Testis (tissue), 3 donors: ENCODE data around the gene AGAP1. TPM values are rescaled to one million over a fixed set of nuclear protein-coding genes. Genes with fewer than 3 reads are reported as not detected.
A peak's percentile ranks its signal among the peaks of the same experiment; 100 is the strongest.

Experiments used
- DNase-seq: peaks from one replicate; pipeline ENCODE4 v3.0.0-alpha.2; 2019
- H3K27ac ChIP-seq, 2 donors: fragments of 200-600 bp; sonication (generic); one replicate each; pipeline ENCODE4 v1.5.1; 2019
- H3K27me3 ChIP-seq: fragments of 200-600 bp; sonication (generic); one replicate; pipeline ENCODE4 v1.5.1; 2019
- H3K36me3 ChIP-seq: fragments of 200-600 bp; sonication (generic); one replicate; pipeline ENCODE4 v1.5.1; 2017; ENCODE audit warnings: low read depth; ENCODE audit errors: missing control alignments
- H3K4me1 ChIP-seq: fragments of 200-600 bp; sonication (generic); one replicate; pipeline ENCODE4 v1.5.1; 2019
- H3K4me3 ChIP-seq, 2 donors: fragments of 200-600 bp; sonication (generic); one replicate each; pipeline ENCODE4 v1.5.1; 2017 to 2019
- H3K9me3 ChIP-seq: fragments of 200-600 bp; sonication (generic); one replicate; pipeline ENCODE4 v1.5.1; 2017
- CTCF ChIP-seq, 3 experiments: fragments of 450-650 bp in 2 of 3; fragments of 200-600 bp in 1 of 3; sonication (generic) in 1 of 3; IDR thresholded peaks; one replicate each; pipeline ENCODE4 v1.5.1; 2016 to 2019; ENCODE audit warnings: antibody characterized with exemption in 3 of 3, mild to moderate bottlenecking in 2 of 3, moderate library complexity in 1 of 3
- POLR2A ChIP-seq: fragments of 450-650 bp; IDR thresholded peaks from one replicate; pipeline ENCODE4 v1.6.1; 2017; ENCODE audit warnings: antibody characterized with exemption, mild to moderate bottlenecking, moderate library complexity
- WGBS, 2 donors: methylation state at CpG; one replicate each; pipeline ENCODE4 v1.1.5; 2018; 5-methylcytosine and 5-hydroxymethylcytosine counted together
- intact Hi-C: fragments of 100-400 bp; cut with DNase I; formaldehyde crosslinking; loops from one replicate; pipeline ENCODE4 v1.15.1; 2023; ENCODE audit warnings: low total_unique reads
- polyA plus RNA-seq: library from polyadenylated mRNA; stranded (reverse); fragments of 350-450 nt; fragmentation: Illumina TruSeq; extraction: RNeasy Lipid Tissue Mini Kit (QIAGEN cat#74804); gene quantifications from one replicate; pipeline ENCODE4 v1.2.3, GENCODE V29; 2014; ENCODE audit warnings: low read depth, low replicate concordance; ENCODE audit not compliant: insufficient read depth
- total RNA-seq, 2 donors: library from RNA; depleted of rRNA; stranded (reverse); fragments of >200 nt; gene quantifications; one replicate each; pipeline ENCODE4 v1.2.3, GENCODE V29; 2016

Gene AGAP1
- total and polyA plus RNA-seq, 3 donors from 2014 or later, result 21.4 to 45.5 (median 40.7) TPM

- TF ChIP-seq POLR2A (no peak), CTCF (IDR thresholded peaks at IDR 0.05) (no peak)
- Histone ChIP-seq H3K27ac (peak overlapping the region; percentile 13 to 83), H3K9me3 (no peaks in the 10 kb centered on the region), H3K4me1 (peaks cover 4% of the 10 kb centered on the region), H3K36me3 (no peaks in the 10 kb centered on the region), H3K27me3 (no peaks in the 10 kb centered on the region), H3K4me3 (no peak overlapping the region)
- no peak for DNase-seq
- 78 to 83% methylated on average over 8 to 16 of the region's 16 CpGs for WGBS, 2 donors
- intact Hi-C loops, result no loop called here
These were observed 230.1 kb downstream of the AGAP1 start for GRCh38 chr2:235723811-235724465.

- peak overlapping the region in 1 of 2 donors; percentile 83 for H3K27ac ChIP-seq
- H3K4me1 ChIP-seq, result peaks cover 4% of the 10 kb centered on the region
- H3K27me3 ChIP-seq, result no peaks in the 10 kb centered on the region
- no peak overlapping the region for H3K4me3 ChIP-seq
- TF ChIP-seq POLR2A (no peak), CTCF (IDR thresholded peaks at IDR 0.05) (no peak)
- intact Hi-C loops, result no loop called here
- H3K36me3 ChIP-seq, result no peaks in the 10 kb centered on the region
- DNase-seq, result peak; percentile 68
- 56 to 60% methylated on average over 8 of the region's 8 CpGs for WGBS, 2 donors
- no peaks in the 10 kb centered on the region for H3K9me3 ChIP-seq
These were observed 231.2 kb downstream of the AGAP1 start for GRCh38 chr2:235725016-235725489.

GRCh38 chr2:235725841-235726240 lies 232.0 kb downstream of the AGAP1 start:
- intact Hi-C loops, result no loop called here
- TF ChIP-seq CTCF (IDR thresholded peaks at IDR 0.05), result no peak
- TF ChIP-seq POLR2A, result no peak
- no peak for DNase-seq
- H3K4me1 ChIP-seq, result peaks cover 4% of the 10 kb centered on the region
- H3K27ac ChIP-seq, result peak overlapping the region in 1 of 2 donors; percentile 83
- no peak overlapping the region for H3K4me3 ChIP-seq
- no peaks in the 10 kb centered on the region for H3K27me3 ChIP-seq
- 73% methylated on average over 4 of the region's 4 CpGs for WGBS, 2 donors
- H3K9me3 ChIP-seq, result no peaks in the 10 kb centered on the region
- no peaks in the 10 kb centered on the region for H3K36me3 ChIP-seq

- no peak for DNase-seq
- TF ChIP-seq POLR2A (no peak), CTCF (IDR thresholded peaks at IDR 0.05) (no peak)
- Histone ChIP-seq H3K27ac (no peak overlapping the region), H3K27me3 (no peaks in the 10 kb centered on the region), H3K4me3 (no peak overlapping the region), H3K4me1 (peaks cover 4% of the 10 kb centered on the region), H3K9me3 (no peaks in the 10 kb centered on the region), H3K36me3 (no peaks in the 10 kb centered on the region)
- intact Hi-C loops, result no loop called here
- WGBS, 2 donors, result 97 to 98% methylated on average over 5 of the region's 5 CpGs
These were observed 232.7 kb downstream of the AGAP1 start for GRCh38 chr2:235726554-235726953.

- intact Hi-C loops, result no loop called here
- Histone ChIP-seq H3K27me3 (no peaks in the 10 kb centered on the region), H3K4me3 (no peak overlapping the region), H3K9me3 (no peaks in the 10 kb centered on the region), H3K36me3 (no peaks in the 10 kb centered on the region), H3K27ac (no peak overlapping the region), H3K4me1 (peaks cover 4% of the 10 kb centered on the region)
- WGBS, 2 donors, result 90 to 94% methylated on average over 4 to 5 of the region's 5 CpGs
- no peak for DNase-seq
- TF ChIP-seq CTCF (IDR thresholded peaks at IDR 0.05), result no peak
- TF ChIP-seq POLR2A, result no peak
These were observed 233.3 kb downstream of the AGAP1 start for GRCh38 chr2:235727174-235727573.
